Hepatocyte (in vitro differentiated cells): ENCODE data around the gene PXDC1. TPM values are rescaled to one million over a fixed set of nuclear protein-coding genes. Genes with fewer than 3 reads are reported as not detected.
A peak's percentile ranks its signal among the peaks of the same experiment; 100 is the strongest.

ENCODE experiments used
- DNase-seq: peaks from one replicate; pipeline ENCODE4 v3.0.0-alpha.2; 2016; ENCODE audit warnings: low spot score
- H2AFZ ChIP-seq: fragments of 200-600 bp; sonication (generic); 2 replicates; pipeline ENCODE4 v1.6.0; 2016; ENCODE audit warnings: antibody characterized with exemption, mild to moderate bottlenecking
- H3K27ac ChIP-seq: fragments of 200-600 bp; sonication (generic); 2 replicates; pipeline ENCODE4 v1.5.1; 2016; ENCODE audit warnings: mild to moderate bottlenecking
- H3K27me3 ChIP-seq: fragments of 200-600 bp; sonication (generic); 2 replicates; pipeline ENCODE4 v1.6.1; 2016
- H3K36me3 ChIP-seq: fragments of 200-600 bp; sonication (generic); replicated peaks from 2 replicates; pipeline ENCODE4 v1.5.1; 2016; ENCODE audit warnings: low read depth; ENCODE audit not compliant: insufficient read depth
- H3K4me1 ChIP-seq: fragments of 200-600 bp; sonication (generic); 2 replicates; pipeline ENCODE4 v1.5.1; 2016; ENCODE audit warnings: mild to moderate bottlenecking, moderate library complexity; ENCODE audit not compliant: insufficient read depth
- H3K4me2 ChIP-seq: fragments of 200-600 bp; sonication (generic); 2 replicates; pipeline ENCODE4 v1.6.0; 2016
- H3K4me3 ChIP-seq: fragments of 200-600 bp; sonication (generic); 2 replicates; pipeline ENCODE4 v1.5.1; 2016; ENCODE audit warnings: mild to moderate bottlenecking
- H3K79me2 ChIP-seq: fragments of 200-600 bp; sonication (generic); 2 replicates; pipeline ENCODE4 v1.6.0; 2017; ENCODE audit warnings: mild to moderate bottlenecking
- H3K9me2 ChIP-seq: fragments of 200-600 bp; sonication (generic); replicated peaks from 2 replicates; pipeline ENCODE4 v1.6.0; 2017; ENCODE audit warnings: mild to moderate bottlenecking; ENCODE audit not compliant: insufficient read depth
- H3K9me3 ChIP-seq: fragments of 200-600 bp; sonication (generic); 2 replicates; pipeline ENCODE4 v1.5.1; 2016; ENCODE audit warnings: low read depth, mild to moderate bottlenecking
- H4K20me1 ChIP-seq: fragments of 200-600 bp; sonication (generic); 2 replicates; pipeline ENCODE4 v1.6.0; 2016; ENCODE audit warnings: mild to moderate bottlenecking; ENCODE audit not compliant: insufficient read depth, poor library complexity, severe bottlenecking
- CTCF ChIP-seq: fragments of 200-600 bp; sonication (generic); IDR thresholded peaks from 2 replicates; pipeline ENCODE4 v1.5.1; 2016; ENCODE audit warnings: antibody characterized with exemption, mild to moderate bottlenecking; ENCODE audit not compliant: poor library complexity
- EZH2 ChIP-seq: fragments of 200-600 bp; sonication (generic); IDR thresholded peaks from 2 replicates; pipeline ENCODE4 v1.6.1; 2016; ENCODE audit warnings: antibody characterized with exemption, mild to moderate bottlenecking, borderline replicate concordance
- EZH2phosphoT487 ChIP-seq: fragments of 200-600 bp; sonication (generic); IDR thresholded peaks from one replicate; pipeline ENCODE4 v1.6.1; 2018; ENCODE audit warnings: antibody characterized with exemption, mild to moderate bottlenecking, low read depth, moderate library complexity; ENCODE audit not compliant: unreplicated experiment, severe bottlenecking
- WGBS: methylation state at CpG from one replicate; pipeline ENCODE4 v1.1.6; 2016; ENCODE audit warnings: low lambda C conversion rate; ENCODE audit errors: missing lambda C conversion rate; 5-methylcytosine and 5-hydroxymethylcytosine counted together
- polyA plus RNA-seq: library from polyadenylated mRNA; unstranded; fragments of >200 nt; fragmentation: Nextera tagmentation; extraction: Ambion mirVana; gene quantifications from 2 replicates; pipeline ENCODE4 v1.2.1, GENCODE V29; 2016
- total RNA-seq: library from RNA; depleted of rRNA; stranded (reverse); fragments of >200 nt; gene quantifications from 2 replicates; pipeline ENCODE4 v1.2.3, GENCODE V29; 2014

PXDC1 gene, protein sequence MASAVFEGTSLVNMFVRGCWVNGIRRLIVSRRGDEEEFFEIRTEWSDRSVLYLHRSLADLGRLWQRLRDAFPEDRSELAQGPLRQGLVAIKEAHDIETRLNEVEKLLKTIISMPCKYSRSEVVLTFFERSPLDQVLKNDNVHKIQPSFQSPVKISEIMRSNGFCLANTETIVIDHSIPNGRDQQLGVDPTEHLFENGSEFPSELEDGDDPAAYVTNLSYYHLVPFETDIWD
- total RNA-seq (83.8 and 86.6 TPM in 2 replicates), polyA plus RNA-seq (89.2 and 90.8 TPM in 2 replicates)

DNA sequence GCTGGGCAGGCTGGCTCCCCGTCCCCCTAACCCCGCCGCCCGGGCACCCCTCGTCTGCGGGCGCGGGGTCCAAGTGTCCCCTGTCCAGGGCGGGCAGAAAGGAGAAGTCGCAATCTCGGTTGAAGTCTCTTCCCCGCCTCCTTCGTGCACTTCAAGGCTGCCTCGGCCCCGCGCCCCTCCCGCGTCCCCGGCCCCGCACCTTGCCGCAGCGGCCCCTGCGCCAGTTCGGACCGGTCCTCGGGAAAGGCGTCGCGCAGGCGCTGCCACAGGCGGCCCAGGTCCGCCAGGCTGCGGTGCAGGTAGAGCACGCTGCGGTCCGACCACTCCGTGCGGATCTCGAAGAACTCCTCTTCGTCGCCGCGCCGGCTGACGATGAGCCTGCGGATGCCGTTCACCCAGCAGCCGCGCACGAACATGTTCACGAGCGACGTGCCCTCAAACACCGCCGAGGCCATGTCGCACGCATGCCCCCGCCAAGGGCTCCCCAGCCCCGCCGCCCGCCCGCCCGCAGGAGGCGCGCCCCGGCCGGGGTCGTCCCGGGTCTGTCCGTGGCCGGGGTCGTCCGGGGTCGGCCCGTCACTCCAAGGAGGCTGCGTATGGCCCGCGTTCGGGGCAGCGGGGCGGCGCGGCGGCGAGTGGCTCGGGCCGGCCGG lies at the start of gene PXDC1:
Gene PXDC1, minus strand, starts transcription at position 637 of the 653 bp plus-strand sequence. Its CDS starts 182 bp downstream, at position 455.
- peaks cover 23% of the 10 kb centered on the region for H4K20me1 ChIP-seq
- H3K9me2 ChIP-seq: no peaks in the 10 kb centered on the region
- no peaks in the 10 kb centered on the region for H3K36me3 ChIP-seq
- no peaks in the 10 kb centered on the region for H3K9me3 ChIP-seq
- H3K27me3 ChIP-seq: no peaks in the 10 kb centered on the region
- peaks cover 45% of the 10 kb centered on the region for H3K79me2 ChIP-seq
- H3K4me2 ChIP-seq: peak within 1 kb of the TSS; percentile 92
- peak within 1 kb of the TSS; percentile 95 for H3K4me3 ChIP-seq
- peak within 1 kb of the TSS; percentile 97 for H3K27ac ChIP-seq
- TF ChIP-seq EZH2phosphoT487 (no peak), EZH2 (no peak), CTCF (no peak)
- H3K4me1 ChIP-seq: peaks cover 28% of the 10 kb centered on the region
- under 1% methylated on average over 42 of the region's 88 CpGs for WGBS
- peak within 1 kb of the TSS; percentile 69 for H2AFZ ChIP-seq
- peak; percentile 66 for DNase-seq

DNA sequence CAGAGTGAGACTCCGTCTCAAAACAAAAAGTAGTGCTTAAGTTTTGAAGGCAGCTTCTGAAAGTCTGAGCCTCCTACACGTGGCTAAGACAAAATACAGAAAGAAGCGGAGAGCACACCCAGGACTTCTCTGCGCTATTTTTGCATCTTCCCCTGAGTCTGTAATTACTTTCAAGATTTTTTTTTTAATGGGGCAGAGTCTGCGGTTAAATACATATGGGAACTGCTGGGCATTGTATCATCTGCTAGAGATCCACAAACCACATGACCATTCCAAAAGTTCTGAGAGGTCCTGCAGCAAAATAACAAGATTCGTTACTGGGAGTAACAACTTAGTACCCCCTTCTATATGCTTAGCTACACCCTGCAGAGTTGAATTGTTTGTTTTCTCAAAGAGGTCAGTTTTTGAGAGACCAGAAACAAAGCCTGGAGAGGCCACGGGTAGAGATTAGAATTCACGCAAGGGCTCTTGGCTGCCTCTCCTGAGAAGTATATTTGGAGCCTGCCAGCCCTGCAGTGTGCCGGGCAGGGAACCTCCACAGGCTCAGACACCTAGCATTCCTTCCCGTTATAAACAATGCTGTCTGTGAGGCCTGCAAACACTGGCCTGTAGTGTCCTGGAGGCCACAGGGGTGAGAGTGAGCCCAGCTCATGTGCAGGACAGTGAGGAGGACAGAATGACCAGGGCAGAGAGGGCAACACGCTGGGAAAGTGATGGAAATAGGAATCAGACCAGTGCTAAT lies 49.5 kb upstream of the PXDC1 start:
- H3K27ac ChIP-seq: no peak overlapping the region

DNA sequence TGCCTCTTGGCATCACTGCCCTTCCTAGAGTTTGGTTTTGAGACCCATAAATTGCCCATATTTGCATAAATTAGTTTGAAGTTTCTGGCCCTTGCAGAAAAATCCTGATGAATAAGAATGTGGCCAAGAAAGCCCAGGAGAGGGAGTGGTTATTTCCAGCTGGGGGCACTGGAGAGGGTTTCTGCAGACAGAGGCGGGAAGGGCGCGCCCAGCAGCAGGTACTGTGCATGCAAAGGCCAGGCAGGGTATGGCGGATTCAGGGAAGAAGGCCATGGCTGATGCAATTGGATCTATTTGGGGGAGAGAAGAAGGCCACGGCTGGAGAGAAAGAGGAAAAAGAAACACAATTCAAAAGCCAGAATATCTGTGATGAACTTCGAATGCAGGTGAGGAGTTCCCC lies 48.2 kb upstream of the PXDC1 start:
- DNase-seq: no peak
- no peak overlapping the region for H3K4me3 ChIP-seq
- peaks cover 24% of the 10 kb centered on the region for H3K4me1 ChIP-seq
- TF ChIP-seq EZH2 (no peak), CTCF (no peak), EZH2phosphoT487 (no peak)
- H3K9me2 ChIP-seq: no peaks in the 10 kb centered on the region
- H3K27me3 ChIP-seq: no peaks in the 10 kb centered on the region
- 92% methylated on average over 6 of the region's 6 CpGs for WGBS
- H3K79me2 ChIP-seq: no peaks in the 10 kb centered on the region
- H3K9me3 ChIP-seq: no peaks in the 10 kb centered on the region
- H3K27ac ChIP-seq: no peak overlapping the region
- H4K20me1 ChIP-seq: no peaks in the 10 kb centered on the region
- no peak overlapping the region for H3K4me2 ChIP-seq
- no peak overlapping the region for H2AFZ ChIP-seq
- H3K36me3 ChIP-seq: no peaks in the 10 kb centered on the region

More for the DNA sequence above, 49.5 kb upstream of the PXDC1 start:
- DNase-seq: no peak
- H4K20me1 ChIP-seq: no peaks in the 10 kb centered on the region
- H3K79me2 ChIP-seq: no peaks in the 10 kb centered on the region
- peaks cover 24% of the 10 kb centered on the region for H3K4me1 ChIP-seq
- WGBS: 71% methylated on average over 11 of the region's 11 CpGs
- no peaks in the 10 kb centered on the region for H3K9me2 ChIP-seq
- H3K4me2 ChIP-seq: no peak overlapping the region
- no peak overlapping the region for H2AFZ ChIP-seq
- TF ChIP-seq CTCF: no peak
- no peak for TF ChIP-seq EZH2
- no peak for TF ChIP-seq EZH2phosphoT487
- no peaks in the 10 kb centered on the region for H3K27me3 ChIP-seq
- no peaks in the 10 kb centered on the region for H3K36me3 ChIP-seq
- H3K9me3 ChIP-seq: no peaks in the 10 kb centered on the region
- H3K4me3 ChIP-seq: no peak overlapping the region
